Measurements from ENCODE around the gene PHF12.
"Not testable (repeated sequence)": the region's sequence is repeated elsewhere in the genome, so short reads cannot be mapped to it uniquely, and the experiment has no call there.

The PHF12 gene

DNA sequence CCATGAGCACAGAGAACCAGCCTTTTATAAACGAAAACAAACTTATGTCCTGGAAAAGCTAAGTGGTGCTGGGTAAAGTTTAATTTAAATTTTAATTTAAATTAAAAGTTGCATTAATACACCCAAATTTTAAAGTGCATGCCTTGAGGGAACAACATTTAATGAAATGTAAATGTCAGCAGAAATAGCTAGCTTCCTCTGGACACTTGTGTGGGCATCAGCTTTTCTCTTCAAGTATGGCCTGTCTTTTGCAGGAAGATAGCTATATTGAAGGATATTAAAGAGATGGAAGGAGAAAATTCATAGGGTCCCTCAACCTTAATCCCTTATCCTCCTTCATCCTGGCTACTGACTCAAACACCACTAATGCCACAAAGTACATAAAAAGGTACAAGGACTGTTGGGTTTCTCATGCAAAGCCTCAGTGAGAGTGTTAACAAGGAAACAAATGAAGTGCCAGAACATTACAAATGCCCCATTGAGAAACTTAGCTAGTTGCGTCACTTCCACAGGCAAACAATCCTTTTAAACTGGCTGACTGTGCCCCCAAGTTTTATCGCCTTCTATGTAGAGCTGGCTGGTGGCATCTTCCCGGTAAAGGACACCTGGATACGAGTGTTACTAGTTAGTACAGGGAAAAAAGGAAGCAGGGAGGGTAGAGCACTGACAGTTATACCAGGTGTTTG lies 14.1 kb downstream of the PHF12 start:
- no peak for FAIRE-seq
- no peak for DNase-seq (ENCODE audit: insufficient read length, low spot score)

DNA sequence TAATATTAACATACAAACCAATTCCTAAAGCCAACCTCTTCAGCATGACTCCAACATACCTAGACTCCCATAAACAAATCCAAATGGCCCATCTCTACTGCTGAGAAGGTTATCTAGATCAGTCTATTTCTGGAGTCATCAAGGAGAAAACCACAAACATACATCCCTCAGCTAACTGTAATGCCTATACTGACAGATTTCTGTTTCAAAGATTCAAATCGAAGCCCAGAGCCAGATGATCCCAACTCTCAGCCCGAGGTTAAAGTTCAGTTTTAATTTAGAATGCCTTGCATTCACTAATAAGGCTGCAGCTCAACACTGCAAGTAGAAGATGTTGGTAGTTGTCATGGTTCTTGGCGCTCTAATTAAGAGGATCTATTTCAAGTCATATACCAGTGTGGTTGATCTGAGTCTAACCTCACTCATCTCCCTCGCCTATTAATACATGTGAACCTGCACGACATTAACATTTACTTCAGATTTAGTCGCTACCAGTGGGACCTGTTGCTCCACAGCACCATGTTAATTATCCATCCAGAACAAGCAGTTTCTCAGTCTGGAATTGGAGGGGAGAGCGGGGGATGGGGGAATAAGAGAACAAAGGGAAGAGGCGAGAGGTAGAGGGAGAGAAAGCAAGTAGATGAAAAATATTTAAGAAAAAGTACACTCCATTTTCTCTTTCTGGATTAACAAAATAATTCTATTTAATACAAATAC lies 15.4 kb downstream of the PHF12 start:
- FAIRE-seq, result no peak
- no peak for DNase-seq (ENCODE audit: insufficient read length, low spot score)

DNA sequence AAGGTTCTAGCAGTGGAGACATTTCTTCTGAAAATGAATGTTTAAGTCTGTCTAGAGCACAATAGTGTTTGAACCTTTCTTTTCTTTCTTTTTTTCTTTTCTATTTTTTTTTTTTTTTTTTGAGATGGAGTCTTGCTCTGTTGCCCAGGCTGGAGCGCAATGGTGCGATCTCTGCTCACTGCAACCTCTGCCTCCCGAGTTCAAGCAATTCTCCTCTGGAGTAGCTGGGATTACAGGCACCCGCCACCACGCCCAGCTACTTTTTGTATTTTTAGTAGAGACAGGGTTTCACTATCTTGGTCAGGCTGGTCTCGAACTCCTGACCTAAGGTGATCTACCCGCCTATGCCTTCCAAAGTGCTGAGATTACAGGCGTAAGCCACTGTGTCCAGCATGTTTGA lies 16.8 kb downstream of the PHF12 start:
- not testable (repeated sequence) for FAIRE-seq

DNA sequence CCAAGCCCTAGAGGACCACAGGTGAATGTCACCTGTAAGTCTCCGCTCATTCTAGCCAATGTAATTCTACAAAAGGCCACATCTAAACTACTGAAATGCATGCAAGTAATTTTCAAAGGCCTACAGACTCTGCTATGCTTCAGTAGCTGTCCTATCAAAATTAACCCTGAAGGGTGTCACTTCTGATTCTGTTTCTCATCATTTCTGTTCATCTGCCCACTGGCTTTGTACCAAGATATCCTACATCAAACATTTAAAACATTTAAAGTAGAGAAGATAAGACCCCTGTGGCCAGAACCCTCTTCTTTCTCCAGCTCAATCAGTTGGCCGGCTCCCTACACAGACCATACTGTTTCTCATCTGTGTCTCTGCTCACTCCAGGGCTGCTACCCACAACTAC lies 21.5 kb downstream of the PHF12 start:
- no peak for DNase-seq (ENCODE audit: insufficient read length, low spot score)
- FAIRE-seq, result no peak

More for the DNA sequence above, 16.8 kb downstream of the PHF12 start:
- DNase-seq (ENCODE audit: insufficient read length, low spot score), result not testable (repeated sequence)

DNA sequence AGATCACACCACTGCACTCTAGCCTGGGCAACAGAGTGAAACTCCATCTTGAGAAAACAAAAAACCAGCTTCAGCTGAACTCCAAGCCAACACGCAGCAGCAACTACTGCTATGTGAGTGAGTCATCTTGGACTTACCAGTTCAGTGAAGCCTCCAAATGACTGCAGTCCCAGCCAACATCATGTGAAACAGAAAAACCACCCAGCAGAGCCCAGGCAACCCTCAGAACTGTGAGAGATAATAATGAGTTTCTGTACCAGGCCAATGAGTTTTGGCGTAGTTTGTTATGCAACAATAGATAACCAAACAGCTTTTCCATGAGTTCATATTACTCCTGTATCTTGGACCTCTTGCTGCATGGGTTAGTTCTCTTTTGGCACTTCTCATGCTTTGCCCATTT lies 23.3 kb downstream of the PHF12 start:
- DNase-seq (ENCODE audit: insufficient read length, low spot score) (no peak), FAIRE-seq (no peak)

DNA sequence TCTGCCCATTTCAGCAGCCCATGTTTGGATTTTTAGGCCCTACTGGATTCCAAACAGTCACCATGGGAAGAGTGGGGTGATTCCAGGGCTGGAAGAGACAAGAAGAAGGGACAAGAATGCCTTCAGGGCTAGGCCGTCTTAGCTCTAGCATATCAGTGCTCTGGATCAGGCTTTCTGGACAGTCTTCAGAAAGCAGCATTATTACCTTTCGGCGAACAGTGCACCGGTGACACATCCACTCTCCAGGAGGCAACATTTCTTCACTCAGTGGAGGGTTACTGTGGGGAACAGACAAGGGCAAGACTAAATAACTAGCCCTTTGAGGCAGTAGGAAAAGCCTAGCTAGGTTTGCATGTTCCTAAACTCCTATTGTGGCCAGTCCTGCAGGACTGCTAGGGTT lies 24.5 kb downstream of the PHF12 start:
- no peak for FAIRE-seq
- DNase-seq (ENCODE audit: insufficient read length, low spot score), result no peak

DNA sequence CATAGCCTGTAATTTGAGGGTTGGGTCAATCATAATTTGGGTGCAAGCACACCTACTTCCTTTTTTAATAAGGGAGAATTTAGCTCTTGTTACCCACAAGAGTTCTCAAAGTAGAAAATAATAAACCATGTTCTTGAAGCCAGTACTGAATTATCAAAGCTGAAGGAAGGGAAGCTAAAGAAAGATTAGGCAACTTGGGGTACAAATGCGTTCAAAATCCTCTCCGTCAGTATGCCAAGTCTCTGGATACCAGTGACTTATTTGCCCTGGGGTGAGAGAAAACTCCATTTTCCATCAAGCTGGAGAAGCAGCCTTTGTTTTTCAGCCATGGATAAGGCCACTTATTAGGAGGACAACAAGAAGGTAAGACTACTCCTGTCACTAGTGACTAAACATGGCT lies 25.0 kb downstream of the PHF12 start:
- FAIRE-seq, result peak; percentile 13
- DNase-seq (ENCODE audit: insufficient read length, low spot score), result no peak

DNA sequence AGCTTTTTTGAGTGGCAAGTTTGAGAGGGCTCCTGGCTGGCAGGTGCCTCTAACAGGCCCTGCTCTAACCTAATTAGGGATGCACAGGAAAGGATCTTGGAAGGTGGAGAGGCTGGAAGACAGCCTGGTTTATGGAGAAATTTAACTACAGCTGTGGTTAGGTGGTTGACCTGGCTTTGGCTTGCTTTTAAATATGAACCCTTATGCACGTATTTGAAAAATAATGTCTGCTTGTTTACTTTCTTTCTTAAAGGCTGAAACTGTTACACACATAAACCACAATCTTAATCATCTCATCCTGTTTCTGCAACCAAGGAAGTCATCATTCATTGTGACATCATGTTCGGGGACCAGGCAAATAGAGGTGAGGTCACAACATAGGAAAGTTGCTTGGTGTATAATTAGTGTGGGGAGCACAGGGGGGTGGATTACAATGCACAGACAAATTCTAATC lies 25.4 kb downstream of the PHF12 start:
- peak; percentile 67 for DNase-seq (ENCODE audit: insufficient read length, low spot score)
- no peak for FAIRE-seq

DNA sequence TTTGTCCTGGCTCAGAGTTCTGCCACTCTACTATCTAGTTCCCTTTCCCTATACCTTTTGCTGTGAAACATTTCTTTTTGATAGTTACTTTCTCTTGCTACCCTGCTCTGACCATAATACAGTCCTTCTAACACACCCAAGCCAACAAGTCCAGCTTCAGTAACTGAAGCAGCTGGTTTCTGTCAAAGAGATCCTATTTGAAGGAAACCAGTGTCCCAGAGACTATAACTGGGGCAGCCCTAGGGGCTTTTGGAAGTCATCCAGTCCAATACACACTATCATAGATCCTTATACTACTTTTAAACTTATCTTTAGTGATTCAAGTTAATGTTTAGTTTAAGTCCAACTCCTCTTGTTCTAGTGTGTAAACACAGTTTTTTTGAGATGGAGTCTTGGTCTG lies 31.1 kb downstream of the PHF12 start:
- no peak for DNase-seq (ENCODE audit: insufficient read length, low spot score)
- no peak for FAIRE-seq

DNA sequence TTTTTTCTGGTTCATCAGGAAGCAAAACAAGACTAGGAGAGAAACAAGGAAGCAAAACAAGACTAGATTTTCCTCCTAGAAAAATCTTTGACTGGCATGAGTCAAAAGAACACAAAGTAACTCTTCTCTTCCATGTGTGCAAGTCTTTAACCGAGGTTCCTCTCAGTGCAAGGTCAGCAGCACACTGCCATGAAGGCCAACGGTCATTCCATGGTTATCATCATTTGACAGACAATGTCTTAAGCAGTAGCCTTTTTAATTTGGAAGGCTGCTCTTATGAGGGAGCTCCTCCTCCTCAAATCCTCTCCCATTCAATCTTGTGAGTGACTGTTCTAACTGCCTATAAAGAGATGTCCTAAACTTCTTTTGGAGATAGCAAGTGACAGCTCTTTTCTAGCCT lies 33.0 kb downstream of the PHF12 start:
- DNase-seq (ENCODE audit: insufficient read length, low spot score) (no peak), FAIRE-seq (no peak)

DNA sequence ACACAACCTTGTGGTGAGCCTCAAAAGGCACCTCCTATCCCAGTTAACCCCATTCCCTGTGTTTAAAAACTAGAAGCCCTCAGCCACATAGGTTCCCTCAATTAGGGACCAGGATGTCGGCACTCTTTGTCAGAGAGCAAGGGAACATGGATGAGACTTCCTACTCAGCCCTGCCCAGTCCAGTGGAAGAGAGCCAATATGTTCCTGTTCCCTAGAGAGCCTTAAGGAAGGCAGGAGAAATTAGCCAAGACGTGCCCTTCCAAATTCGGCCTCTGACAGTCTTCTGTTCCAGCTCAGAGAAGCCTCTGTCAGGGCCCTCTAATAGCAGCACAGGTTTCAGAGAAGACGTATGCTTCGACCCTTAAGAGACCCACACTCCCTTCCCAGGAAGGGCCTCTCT lies 33.9 kb downstream of the PHF12 start:
- FAIRE-seq, result no peak
- DNase-seq (ENCODE audit: insufficient read length, low spot score), result no peak

DNA sequence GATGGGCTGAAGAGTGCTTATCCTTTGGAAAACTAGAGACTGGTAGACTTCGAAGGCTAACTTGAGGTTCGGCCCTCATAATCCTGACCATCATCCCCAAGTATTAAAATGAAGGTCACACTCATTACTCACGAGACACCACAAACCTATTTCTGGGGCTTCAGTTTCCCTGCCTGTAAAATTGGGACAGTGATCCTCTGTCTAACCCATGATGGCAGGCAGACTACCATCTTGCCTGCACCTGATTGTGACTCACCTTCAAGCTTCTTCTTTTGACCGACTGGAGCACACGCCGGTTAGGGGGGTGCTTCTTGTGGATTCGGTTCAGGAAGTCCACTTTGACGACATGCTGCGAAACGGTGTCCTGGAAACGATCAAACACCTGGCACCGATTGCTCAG lies 34.3 kb downstream of the PHF12 start:
- DNase-seq (ENCODE audit: insufficient read length, low spot score) (no peak), FAIRE-seq (no peak)

DNA sequence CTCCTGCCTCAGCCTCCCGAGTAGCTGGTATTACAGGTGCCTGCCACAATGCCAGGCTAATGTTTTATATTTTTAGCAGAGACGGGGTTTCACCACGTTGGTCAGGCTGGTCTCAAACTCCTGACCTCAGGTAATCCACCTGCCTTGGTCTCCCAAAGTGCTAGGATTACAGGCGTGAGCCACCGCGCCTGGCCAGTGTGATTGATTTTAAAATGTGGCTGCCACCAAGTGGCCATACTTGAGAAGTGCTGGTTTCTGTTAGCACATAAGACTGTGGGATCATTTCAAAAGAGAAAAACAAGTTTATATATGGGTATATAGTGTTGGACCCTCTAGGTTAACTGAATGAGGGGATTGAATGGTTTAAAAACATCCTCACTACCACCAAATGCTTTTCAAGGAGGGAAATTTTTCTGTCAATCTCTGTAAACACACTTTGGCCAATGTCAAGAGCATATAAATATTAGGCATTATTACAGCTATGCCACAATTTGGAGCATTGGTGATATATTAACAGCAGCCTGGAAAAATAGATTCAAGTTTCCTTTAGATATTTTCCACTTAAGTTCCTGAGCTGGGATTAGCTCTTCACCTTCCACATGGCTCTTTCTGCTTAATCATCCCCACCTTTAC lies 34.9 kb downstream of the PHF12 start:
- FAIRE-seq, result no peak
- DNase-seq (ENCODE audit: insufficient read length, low spot score), result no peak

DNA sequence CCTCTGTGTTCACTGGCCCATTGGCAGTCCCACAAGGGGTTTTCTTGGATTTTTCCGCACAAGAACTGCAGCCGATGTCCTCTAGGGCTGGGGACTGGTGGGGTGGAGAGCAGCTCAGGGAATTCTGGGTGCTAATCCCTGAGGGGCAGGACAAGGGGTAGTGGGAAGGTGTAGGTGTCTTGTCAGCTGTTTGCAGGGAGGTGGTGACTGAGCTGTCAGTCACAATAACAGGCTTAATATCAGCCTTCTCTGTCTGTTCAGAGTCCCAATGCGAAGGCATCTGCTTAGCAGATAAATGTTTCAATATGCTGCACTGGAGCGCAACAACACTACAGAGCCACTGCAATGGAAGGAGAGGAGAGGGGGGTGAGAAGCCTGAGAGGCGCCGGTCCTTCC lies 38.4 kb downstream of the PHF12 start:
- DNase-seq (ENCODE audit: insufficient read length, low spot score) (no peak), FAIRE-seq (no peak)

DNA sequence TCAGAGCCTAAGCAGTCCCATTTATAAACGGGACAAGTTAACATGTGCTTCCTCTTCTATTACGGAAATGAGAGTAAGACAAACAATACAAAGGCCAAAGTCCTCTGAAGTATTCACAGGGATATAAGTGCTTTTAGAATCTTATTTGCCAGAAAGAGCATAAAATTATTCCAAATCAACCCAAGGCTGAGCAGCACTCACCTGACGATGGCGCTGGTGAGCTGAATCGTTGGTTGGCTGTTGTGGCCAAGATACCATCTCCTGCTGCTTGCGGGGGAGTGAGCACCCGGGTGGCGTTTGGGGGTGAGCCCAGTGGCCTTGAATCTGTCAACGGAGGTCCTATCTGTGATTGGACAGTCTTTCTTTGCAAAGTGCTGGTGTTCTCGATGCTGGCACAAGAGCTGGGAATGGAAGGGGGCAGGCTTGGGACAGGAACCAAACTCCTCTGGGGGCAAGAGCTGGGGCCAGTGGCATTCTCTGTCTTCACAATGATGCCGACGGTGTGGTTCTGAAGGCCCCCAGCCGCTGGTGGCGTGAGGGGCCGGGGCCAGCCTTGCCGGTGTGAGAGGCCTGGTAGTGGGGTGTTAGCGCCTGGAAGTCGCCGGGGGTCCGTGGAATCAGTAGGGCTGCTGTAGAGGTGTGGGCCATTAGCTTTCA lies 38.9 kb downstream of the PHF12 start:
- FAIRE-seq, result no peak
- DNase-seq (ENCODE audit: insufficient read length, low spot score), result no peak

DNA sequence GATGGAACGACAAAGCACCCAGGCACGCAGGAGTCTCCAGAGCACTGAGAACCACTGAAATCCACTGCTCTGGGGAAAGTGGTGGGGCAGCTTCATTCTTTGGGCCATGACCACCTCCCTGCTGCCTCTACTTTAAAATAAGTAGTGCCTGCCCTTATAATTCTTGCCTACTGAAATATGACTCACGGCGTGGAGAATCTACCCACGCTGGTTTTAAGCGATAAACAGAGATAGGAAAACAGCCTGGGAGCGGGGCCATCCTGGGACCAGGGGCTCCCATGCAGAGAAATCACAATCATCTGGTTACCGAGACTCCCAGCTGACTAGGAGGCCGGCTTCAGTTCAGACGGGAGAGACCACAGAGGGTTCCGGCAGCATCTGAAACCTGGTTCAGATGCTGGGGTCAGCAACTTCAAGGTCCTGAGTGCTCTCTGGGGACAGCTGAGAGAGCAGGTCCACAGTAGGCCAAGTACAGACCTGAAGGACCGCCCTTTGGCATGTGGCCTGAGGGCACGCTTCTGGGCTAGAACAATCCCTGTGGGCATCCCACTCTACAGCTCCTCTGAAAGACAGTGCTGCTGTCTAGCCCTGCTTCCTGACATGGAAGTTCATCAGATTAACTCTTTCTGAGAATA lies 39.8 kb downstream of the PHF12 start:
- no peak for FAIRE-seq
- DNase-seq (ENCODE audit: insufficient read length, low spot score), result no peak

DNA sequence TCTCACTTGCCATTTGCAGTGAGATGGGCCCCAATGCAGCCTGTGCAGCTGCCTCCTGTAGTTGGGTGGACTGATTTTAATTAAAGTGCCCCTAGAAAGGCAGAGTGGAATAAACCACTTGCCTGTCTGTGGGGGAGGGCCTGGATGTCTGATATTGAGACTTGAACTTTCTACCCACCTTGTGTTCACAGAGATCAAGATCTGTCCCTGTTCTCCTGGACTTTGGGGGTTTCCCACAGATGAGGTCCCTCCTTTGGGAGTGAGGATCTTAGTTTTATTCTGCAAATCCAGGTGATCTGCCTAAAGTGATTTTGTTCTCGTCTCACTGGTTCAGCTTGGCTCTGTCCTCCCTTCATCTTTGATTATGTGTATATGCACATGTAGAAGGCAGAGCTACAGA lies 40.8 kb downstream of the PHF12 start:
- DNase-seq (ENCODE audit: insufficient read length, low spot score) (no peak), FAIRE-seq (no peak)

DNA sequence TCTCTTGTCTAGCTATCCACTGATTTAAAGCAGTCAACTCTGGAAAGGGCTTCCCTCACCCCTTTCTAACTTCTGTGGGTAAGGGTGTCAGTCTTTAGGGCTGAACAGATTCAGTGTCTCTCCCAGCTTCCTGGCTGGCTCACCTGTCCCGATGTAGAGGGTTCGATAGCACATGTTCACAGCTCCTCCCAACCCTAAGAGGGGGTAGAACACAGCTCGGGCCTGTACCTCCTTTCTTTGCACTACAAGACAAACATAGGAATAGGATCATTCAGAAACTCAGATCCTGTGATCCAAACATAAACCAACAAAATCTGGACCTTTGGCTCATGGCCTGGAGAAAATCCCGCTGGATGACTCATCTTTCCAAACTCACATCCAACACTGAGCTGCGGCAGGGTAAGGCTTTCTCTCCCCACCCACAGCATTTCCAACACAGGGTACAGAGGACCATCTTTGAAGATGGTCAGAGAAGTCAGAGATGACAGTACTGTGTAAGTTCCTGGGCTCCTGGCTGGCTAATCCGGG lies 42.6 kb downstream of the PHF12 start:
- FAIRE-seq, result no peak

DNA sequence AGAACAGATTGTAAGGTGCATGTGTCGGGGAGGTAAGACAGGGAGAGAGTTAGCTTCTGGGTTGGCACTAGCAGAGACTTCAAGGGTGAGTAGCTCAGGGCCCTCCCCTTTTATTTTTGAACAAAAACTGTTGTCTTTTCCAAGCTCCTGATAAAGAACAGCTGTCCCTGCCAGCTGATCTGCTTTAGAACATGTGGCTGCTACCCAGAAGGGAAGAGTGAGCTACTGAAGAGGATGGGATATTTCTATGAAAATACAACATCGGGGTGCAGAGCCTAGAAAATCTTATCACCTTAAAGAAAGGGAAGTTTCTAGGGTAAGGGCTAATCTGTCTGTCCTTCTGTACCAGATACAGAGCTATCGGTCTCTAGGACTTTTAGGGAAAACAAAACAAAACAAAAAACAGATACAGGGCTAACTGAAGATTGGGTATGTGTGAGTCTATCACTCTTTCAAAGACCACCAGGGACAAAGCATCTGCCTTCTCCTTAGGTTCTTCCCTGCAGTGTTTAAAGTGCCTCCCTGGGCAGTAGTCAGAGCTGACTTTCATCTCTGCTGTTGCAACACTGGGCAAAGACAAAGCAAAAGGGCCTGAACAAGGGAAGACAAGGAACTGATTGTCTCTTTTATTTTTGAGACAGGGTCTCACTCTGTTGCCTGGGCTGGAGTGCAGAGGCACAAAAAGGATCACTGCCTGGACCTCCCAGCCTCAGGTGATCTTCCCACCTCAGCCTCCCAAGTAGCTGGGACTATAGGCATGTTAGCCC lies 43.4 kb downstream of the PHF12 start:
- no peak for FAIRE-seq
- DNase-seq (ENCODE audit: insufficient read length, low spot score), result no peak

More for the DNA sequence above, 42.6 kb downstream of the PHF12 start:
- no peak for DNase-seq (ENCODE audit: insufficient read length, low spot score)
